Lower lobe of right lung (tissue), 2 donors: Measurements from ENCODE around the gene PRDX5. TPM values are rescaled to one million over a fixed set of nuclear protein-coding genes. Genes with fewer than 3 reads are reported as not detected.

Experiments used
- ATAC-seq, 2 donors: fragments of 200-7000 bp; cut with Tn5 transposase; one replicate each; pipeline ENCODE4 v1.9.1; 2020 to 2022; ENCODE audit warnings: mild to moderate bottlenecking in 2 of 2, moderate library complexity in 2 of 2
- DNase-seq: peaks from one replicate; pipeline ENCODE4 v3.0.0-alpha.2; 2020
- H3K27ac ChIP-seq: fragments of 200-600 bp; one replicate; pipeline ENCODE4 v1.8.0; 2022
- H3K27me3 ChIP-seq: fragments of 200-600 bp; one replicate; pipeline ENCODE4 v1.8.0; 2022; ENCODE audit warnings: low read depth
- H3K36me3 ChIP-seq: fragments of 200-600 bp; one replicate; pipeline ENCODE4 v1.8.0; 2022; ENCODE audit warnings: mild to moderate bottlenecking
- H3K4me1 ChIP-seq: fragments of 200-600 bp; one replicate; pipeline ENCODE4 v1.8.0; 2022
- H3K4me3 ChIP-seq: fragments of 200-600 bp; one replicate; pipeline ENCODE4 v1.8.0; 2022; ENCODE audit warnings: mild to moderate bottlenecking
- H3K9me3 ChIP-seq: fragments of 200-600 bp; one replicate; pipeline ENCODE4 v1.8.0; 2022
- CTCF ChIP-seq: fragments of 200-600 bp; IDR thresholded peaks from one replicate; pipeline ENCODE4 v1.8.0; 2022; ENCODE audit warnings: antibody characterized with exemption, mild to moderate bottlenecking
- intact Hi-C: fragments of 100-400 bp; cut with DNase I; formaldehyde crosslinking; loops from one replicate; pipeline ENCODE4 v1.11.0; 2022
- total RNA-seq: library from RNA; stranded (reverse); fragmentation: NEBNext Ultra II Directional; extraction: Animal tissue kit (Norgen Biotek cat#: 25700); gene quantifications from one replicate; pipeline ENCODE4 v1.2.1, GENCODE V29; 2021
- donor health status: DM: no; HTN: yes; CAD: no; lungs with severe emphysema.

Gene PRDX5
- total RNA-seq, 1 donor from 2014 or later = 203 TPM

- DNase-seq (peak; percentile 90), ATAC-seq (peak; percentile 89 to 91)
- intact Hi-C loops = no loop called here
- Histone ChIP-seq H3K36me3 (peaks cover 19% of the 10 kb centered on the region), H3K27ac (peak within 1 kb of the TSS; percentile 93), H3K4me3 (peak within 1 kb of the TSS; percentile 77), H3K4me1 (peaks cover 22% of the 10 kb centered on the region), H3K9me3 (no peaks in the 10 kb centered on the region), H3K27me3 (no peaks in the 10 kb centered on the region)
- no peak for TF ChIP-seq CTCF
Measured at GRCh38 chr11:64284962-64285884, 32.7 kb upstream of the PRDX5 start, which contains the start of gene GPR137. Gene GPR137 (plus strand): TSS chr11:64285848. CDS start chr11:64286525, 677 bp downstream.

GRCh38 chr11:64285885-64286800 is 31.8 kb upstream of the PRDX5 start:
- H3K27me3 ChIP-seq = peaks cover 9% of the 10 kb centered on the region
- ATAC-seq (no peak), DNase-seq (no peak)
- H3K4me1 ChIP-seq = peaks cover 26% of the 10 kb centered on the region
- H3K4me3 ChIP-seq = peak overlapping the region; percentile 77
- H3K9me3 ChIP-seq = no peaks in the 10 kb centered on the region
- no peak for TF ChIP-seq CTCF
- intact Hi-C loops = no loop called here
- peak overlapping the region; percentile 93 for H3K27ac ChIP-seq
- H3K36me3 ChIP-seq = peaks cover 12% of the 10 kb centered on the region

GRCh38 chr11:64286801-64287159 is 31.1 kb upstream of the PRDX5 start:
- peaks cover 15% of the 10 kb centered on the region for H3K27me3 ChIP-seq
- DNase-seq = no peak
- H3K4me1 ChIP-seq = peaks cover 32% of the 10 kb centered on the region
- no peaks in the 10 kb centered on the region for H3K9me3 ChIP-seq
- no peak for ATAC-seq
- H3K4me3 ChIP-seq = no peak overlapping the region
- no peak for TF ChIP-seq CTCF
- intact Hi-C loops = no loop called here
- peaks cover 6% of the 10 kb centered on the region for H3K36me3 ChIP-seq
- no peak overlapping the region for H3K27ac ChIP-seq

GRCh38 chr11:64287676-64288352 is 30.1 kb upstream of the PRDX5 start:
- Histone ChIP-seq H3K4me3 (no peak overlapping the region), H3K4me1 (peaks cover 40% of the 10 kb centered on the region), H3K27me3 (peaks cover 26% of the 10 kb centered on the region), H3K9me3 (no peaks in the 10 kb centered on the region), H3K27ac (no peak overlapping the region), H3K36me3 (no peaks in the 10 kb centered on the region)
- DNase-seq (no peak), ATAC-seq (no peak)
- no peak for TF ChIP-seq CTCF
- intact Hi-C loops = no loop called here

GRCh38 chr11:64288353-64288750 is 29.6 kb upstream of the PRDX5 start:
- ATAC-seq (no peak), DNase-seq (no peak)
- Histone ChIP-seq H3K27ac (no peak overlapping the region), H3K36me3 (no peaks in the 10 kb centered on the region), H3K4me1 (peaks cover 35% of the 10 kb centered on the region), H3K27me3 (peaks cover 31% of the 10 kb centered on the region), H3K4me3 (no peak overlapping the region), H3K9me3 (no peaks in the 10 kb centered on the region)
- no peak for TF ChIP-seq CTCF
- intact Hi-C loops = no loop called here
